Measurements from ENCODE around the gene MUSTN1.

DNA sequence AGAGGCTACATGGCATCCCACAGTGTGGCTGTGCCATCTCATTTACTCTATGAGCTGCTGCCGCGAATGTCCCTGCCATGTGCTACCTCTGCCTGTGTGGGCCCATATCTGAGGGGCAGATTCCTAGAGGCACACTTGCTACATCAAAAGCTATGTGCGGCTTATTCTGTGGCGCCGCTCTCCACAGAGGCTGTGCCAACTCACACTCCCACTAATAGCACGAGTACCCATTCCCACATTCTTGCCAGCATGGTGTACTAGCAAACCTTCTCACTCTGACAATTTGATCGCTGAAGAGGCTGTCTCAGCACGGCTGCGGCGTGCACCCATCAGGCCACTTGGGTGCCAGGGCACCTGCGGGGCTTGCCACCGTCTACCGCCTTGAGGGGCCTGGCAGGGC lies 31.2 kb upstream of the MUSTN1 start:
- TF ChIP-seq, protein P1, sequence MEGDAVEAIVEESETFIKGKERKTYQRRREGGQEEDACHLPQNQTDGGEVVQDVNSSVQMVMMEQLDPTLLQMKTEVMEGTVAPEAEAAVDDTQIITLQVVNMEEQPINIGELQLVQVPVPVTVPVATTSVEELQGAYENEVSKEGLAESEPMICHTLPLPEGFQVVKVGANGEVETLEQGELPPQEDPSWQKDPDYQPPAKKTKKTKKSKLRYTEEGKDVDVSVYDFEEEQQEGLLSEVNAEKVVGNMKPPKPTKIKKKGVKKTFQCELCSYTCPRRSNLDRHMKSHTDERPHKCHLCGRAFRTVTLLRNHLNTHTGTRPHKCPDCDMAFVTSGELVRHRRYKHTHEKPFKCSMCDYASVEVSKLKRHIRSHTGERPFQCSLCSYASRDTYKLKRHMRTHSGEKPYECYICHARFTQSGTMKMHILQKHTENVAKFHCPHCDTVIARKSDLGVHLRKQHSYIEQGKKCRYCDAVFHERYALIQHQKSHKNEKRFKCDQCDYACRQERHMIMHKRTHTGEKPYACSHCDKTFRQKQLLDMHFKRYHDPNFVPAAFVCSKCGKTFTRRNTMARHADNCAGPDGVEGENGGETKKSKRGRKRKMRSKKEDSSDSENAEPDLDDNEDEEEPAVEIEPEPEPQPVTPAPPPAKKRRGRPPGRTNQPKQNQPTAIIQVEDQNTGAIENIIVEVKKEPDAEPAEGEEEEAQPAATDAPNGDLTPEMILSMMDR (IDR thresholded peaks at IDR 0.05; ENCODE audit: low read depth, low read length, missing input control), result no peak
- TF ChIP-seq EGR1 (IDR thresholded peaks at IDR 0.05; ENCODE audit: low read depth in 2 of 2) (no peak), HNF4G (IDR thresholded peaks at IDR 0.05) (no peak), TAF1 (conservative IDR thresholded peaks at IDR 0.05) (no peak), SP1 (IDR thresholded peaks at IDR 0.05) (no peak), YY1 (IDR thresholded peaks at IDR 0.05) (no peak), GABPA (IDR thresholded peaks at IDR 0.05 in 1 of 2, conservative IDR thresholded peaks at IDR 0.05 in 1 of 2) (no peak), MAX (IDR thresholded peaks at IDR 0.05) (no peak), RAD21 (IDR thresholded peaks at IDR 0.05) (no peak), FOXA1 (IDR thresholded peaks at IDR 0.05) (no peak), RXRA (IDR thresholded peaks at IDR 0.05) (no peak), REST (IDR thresholded peaks at IDR 0.05) (no peak)
- TF ChIP-seq, protein P2, sequence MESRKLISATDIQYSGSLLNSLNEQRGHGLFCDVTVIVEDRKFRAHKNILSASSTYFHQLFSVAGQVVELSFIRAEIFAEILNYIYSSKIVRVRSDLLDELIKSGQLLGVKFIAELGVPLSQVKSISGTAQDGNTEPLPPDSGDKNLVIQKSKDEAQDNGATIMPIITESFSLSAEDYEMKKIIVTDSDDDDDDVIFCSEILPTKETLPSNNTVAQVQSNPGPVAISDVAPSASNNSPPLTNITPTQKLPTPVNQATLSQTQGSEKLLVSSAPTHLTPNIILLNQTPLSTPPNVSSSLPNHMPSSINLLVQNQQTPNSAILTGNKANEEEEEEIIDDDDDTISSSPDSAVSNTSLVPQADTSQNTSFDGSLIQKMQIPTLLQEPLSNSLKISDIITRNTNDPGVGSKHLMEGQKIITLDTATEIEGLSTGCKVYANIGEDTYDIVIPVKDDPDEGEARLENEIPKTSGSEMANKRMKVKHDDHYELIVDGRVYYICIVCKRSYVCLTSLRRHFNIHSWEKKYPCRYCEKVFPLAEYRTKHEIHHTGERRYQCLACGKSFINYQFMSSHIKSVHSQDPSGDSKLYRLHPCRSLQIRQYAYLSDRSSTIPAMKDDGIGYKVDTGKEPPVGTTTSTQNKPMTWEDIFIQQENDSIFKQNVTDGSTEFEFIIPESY (IDR thresholded peaks at IDR 0.05), result no peak

All from liver (tissue), 3 donors.